Erythroblast (primary cell): Measurements from ENCODE around the gene MRPS5.

Experiments used
- GATA1 ChIP-seq: IDR thresholded peaks from 2 replicates; pipeline ENCODE4 v1.6.1; 2011; ENCODE audit warnings: low read depth, mild to moderate bottlenecking, control low read depth, low read length, moderate library complexity
- POLR2A ChIP-seq: IDR thresholded peaks from 2 replicates; pipeline ENCODE4 v1.6.1; 2011; ENCODE audit warnings: mild to moderate bottlenecking, low read length

GRCh38 chr2:95099910-95100309, 21.7 kb downstream of the MRPS5 start:
- TF ChIP-seq POLR2A (no peak), GATA1 (no peak)
